ENCODE results near the gene KCTD1. TPM values are rescaled to one million over a fixed set of nuclear protein-coding genes. Genes with fewer than 3 reads are reported as not detected.
A peak's percentile ranks its signal among the peaks of the same experiment; 100 is the strongest.

Gene KCTD1
- total RNA-seq, 2 donors from 2014 or later, result 35.1 to 44.4 TPM

GRCh38 chr18:26474542-26474941, 73.8 kb downstream of the KCTD1 start:
- H3K4me3 ChIP-seq, result no peak overlapping the region
- no peaks in the 10 kb centered on the region for H3K27me3 ChIP-seq
- H3K27ac ChIP-seq, result no peak overlapping the region
- peaks cover 17% of the 10 kb centered on the region for H3K36me3 ChIP-seq
- H3K4me1 ChIP-seq, result peaks cover 0 to 7% of the 10 kb centered on the region in 2 donors
- no peak for DNase-seq (ENCODE audit: low spot score)
- H3K9me3 ChIP-seq, result no peaks in the 10 kb centered on the region
- TF ChIP-seq CTCF (IDR thresholded peaks at IDR 0.05), result no peak

GRCh38 chr18:26473672-26474071, 74.7 kb downstream of the KCTD1 start:
- no peak overlapping the region for H3K27ac ChIP-seq
- H3K4me1 ChIP-seq, result peaks cover 0 to 10% of the 10 kb centered on the region in 2 donors
- peaks cover 17% of the 10 kb centered on the region for H3K36me3 ChIP-seq
- no peak for DNase-seq (ENCODE audit: low spot score)
- H3K9me3 ChIP-seq, result no peaks in the 10 kb centered on the region
- no peak for TF ChIP-seq CTCF (IDR thresholded peaks at IDR 0.05)
- H3K27me3 ChIP-seq, result no peaks in the 10 kb centered on the region
- H3K4me3 ChIP-seq, result no peak overlapping the region

GRCh38 chr18:26471826-26472225, 76.5 kb downstream of the KCTD1 start:
- no peak for DNase-seq (ENCODE audit: low spot score)
- no peak for TF ChIP-seq CTCF (IDR thresholded peaks at IDR 0.05)
- Histone ChIP-seq H3K9me3 (no peaks in the 10 kb centered on the region), H3K4me3 (no peak overlapping the region), H3K36me3 (peaks cover 17% of the 10 kb centered on the region), H3K4me1 (peaks cover 0 to 10% of the 10 kb centered on the region in 2 donors), H3K27ac (no peak overlapping the region), H3K27me3 (no peaks in the 10 kb centered on the region)

- Histone ChIP-seq H3K27me3 (no peaks in the 10 kb centered on the region), H3K4me1 (peaks cover 0 to 10% of the 10 kb centered on the region in 2 donors), H3K27ac (peak overlapping the region; percentile 60 to 65), H3K36me3 (peaks cover 12% of the 10 kb centered on the region), H3K4me3 (no peak overlapping the region), H3K9me3 (no peaks in the 10 kb centered on the region)
- TF ChIP-seq CTCF (IDR thresholded peaks at IDR 0.05), result no peak
- no peak for DNase-seq (ENCODE audit: low spot score)
These were observed 77.3 kb downstream of the KCTD1 start for GRCh38 chr18:26471027-26471426.

- peak overlapping the region; percentile 60 to 65 for H3K27ac ChIP-seq
- no peak overlapping the region for H3K4me3 ChIP-seq
- no peaks in the 10 kb centered on the region for H3K9me3 ChIP-seq
- peaks cover 0 to 10% of the 10 kb centered on the region in 2 donors for H3K4me1 ChIP-seq
- no peak for DNase-seq (ENCODE audit: low spot score)
- no peak for TF ChIP-seq CTCF (IDR thresholded peaks at IDR 0.05)
- H3K27me3 ChIP-seq, result no peaks in the 10 kb centered on the region
- peaks cover 3% of the 10 kb centered on the region for H3K36me3 ChIP-seq
These were observed 78.2 kb downstream of the KCTD1 start for GRCh38 chr18:26470011-26470637.

GRCh38 chr18:26468931-26469340, 79.4 kb downstream of the KCTD1 start:
- TF ChIP-seq CTCF (IDR thresholded peaks at IDR 0.05), result peak; percentile 33 to 60
- peak overlapping the region; percentile 60 to 65 for H3K27ac ChIP-seq
- H3K9me3 ChIP-seq, result no peaks in the 10 kb centered on the region
- H3K4me3 ChIP-seq, result no peak overlapping the region
- no peak for DNase-seq (ENCODE audit: low spot score)
- no peaks in the 10 kb centered on the region for H3K27me3 ChIP-seq
- H3K36me3 ChIP-seq, result no peaks in the 10 kb centered on the region
- peaks cover 0 to 10% of the 10 kb centered on the region in 2 donors for H3K4me1 ChIP-seq

All from right atrium auricular region (tissue), 2 donors.